SK-N-SH (cell line): ENCODE data around the gene DLG1. TPM values are rescaled to one million over a fixed set of nuclear protein-coding genes. Genes with fewer than 3 reads are reported as not detected.

Experiments
- CTCF ChIA-PET: fragments of 300-600, 350-600 bp; formaldehyde crosslinking; extraction: SDS; loops from one replicate; lab custom pipeline; 2021; lab: Yijun Ruan, JAX
- POLR2A ChIA-PET: fragments of 350-600 bp; sonication (Branson Sonifier 250); formaldehyde crosslinking; extraction: SDS; loops from one replicate; lab custom pipeline; 2020; ENCODE audit warnings: antibody characterized with exemption, inconsistent platforms; lab: Yijun Ruan, JAX
- DNase-seq: peaks from one replicate; pipeline ENCODE4 v3.0.0; 2012
- H2AFZ ChIP-seq: fragments of 200-600 bp; sonication (generic); 2 replicates; pipeline ENCODE4 v1.8.1; 2016; ENCODE audit warnings: antibody characterized with exemption, mild to moderate bottlenecking, low read depth
- H3F3A ChIP-seq: fragments of 200-600 bp; sonication (generic); replicated peaks from 2 replicates; pipeline ENCODE3; 2016; ENCODE audit warnings: antibody characterized with exemption, mild to moderate bottlenecking; ENCODE audit not compliant: insufficient read depth
- H3K27ac ChIP-seq, 2 experiments: fragments of 200-500 bp in 1 of 2; fragments of 200-600 bp in 1 of 2; sonication (Bioruptor generic) in 1 of 2; sonication (generic), shearing (Covaris generic) in 1 of 2; 2 replicates each; pipeline versions ENCODE4 v1.5.1 to v1.6.1; 2014 to 2016; ENCODE audit warnings: low read depth in 2 of 2, inconsistent platforms in 1 of 2, low read length in 1 of 2, mild to moderate bottlenecking in 1 of 2, mixed read lengths in 1 of 2
- H3K27me3 ChIP-seq: fragments of 200-600 bp; sonication (generic), shearing (Covaris generic); 2 replicates; pipeline ENCODE4 v1.6.1; 2016; ENCODE audit warnings: mixed run types; ENCODE audit not compliant: insufficient read depth
- H3K36me3 ChIP-seq, 2 experiments: fragments of 200-500 bp in 1 of 2; fragments of 200-600 bp in 1 of 2; sonication (Bioruptor generic) in 1 of 2; sonication (generic) in 1 of 2; replicated peaks in 1 of 2; 2 replicates each; pipeline versions ENCODE3 to v1.5.1; 2014 to 2016; ENCODE audit warnings: low read length in 1 of 2, mild to moderate bottlenecking in 1 of 2; ENCODE audit not compliant: insufficient read depth in 2 of 2, control insufficient read depth in 1 of 2
- H3K4me1 ChIP-seq, 2 experiments: fragments of 200-500 bp in 1 of 2; fragments of 200-600 bp in 1 of 2; sonication (Bioruptor generic) in 1 of 2; sonication (generic), shearing (Covaris generic) in 1 of 2; 2 replicates each; pipeline versions ENCODE4 v1.5.1 to v1.6.1; 2014 to 2016; ENCODE audit warnings: low read depth in 1 of 2, low read length in 1 of 2, mixed run types in 1 of 2; ENCODE audit not compliant: insufficient read depth in 2 of 2, control insufficient read depth in 1 of 2
- H3K4me2 ChIP-seq: fragments of 200-600 bp; sonication (generic), shearing (Covaris generic); 2 replicates; pipeline ENCODE4 v1.6.1; 2017; ENCODE audit warnings: mixed run types
- H3K4me3 ChIP-seq, 2 experiments: fragments of 200-500 bp in 1 of 2; fragments of 200-600 bp in 1 of 2; sonication (Bioruptor generic) in 1 of 2; sonication (generic), shearing (Covaris generic) in 1 of 2; 2 replicates each; pipeline versions ENCODE4 v1.5.1 to v1.8.1; 2014 to 2016; ENCODE audit warnings: low read depth in 2 of 2, inconsistent platforms in 1 of 2, low read length in 1 of 2, mild to moderate bottlenecking in 1 of 2, mixed read lengths in 1 of 2, moderate library complexity in 1 of 2
- H3K79me2 ChIP-seq: fragments of 200-600 bp; sonication (generic); 2 replicates; pipeline ENCODE4 v1.8.1; 2017; ENCODE audit warnings: mild to moderate bottlenecking; ENCODE audit not compliant: insufficient read depth
- H3K9ac ChIP-seq: fragments of 200-600 bp; sonication (generic); 2 replicates; pipeline ENCODE4 v1.6.1; 2017; ENCODE audit warnings: mixed run types
- H3K9me2 ChIP-seq: fragments of 200-600 bp; sonication (generic); 2 replicates; pipeline ENCODE4 v1.6.1; 2017; ENCODE audit warnings: mixed run types
- H3K9me3 ChIP-seq: fragments of 200-600 bp; sonication (generic); 2 replicates; pipeline ENCODE4 v1.6.1; 2017; ENCODE audit warnings: mixed run types, mild to moderate bottlenecking, moderate library complexity
- H4K20me1 ChIP-seq: fragments of 200-600 bp; sonication (generic); 2 replicates; pipeline ENCODE4 v1.6.1; 2017; ENCODE audit warnings: mild to moderate bottlenecking, mixed run types; ENCODE audit not compliant: insufficient read depth
- CTCF ChIP-seq: fragments of 200-600 bp; sonication (generic); IDR thresholded peaks from 2 replicates; pipeline ENCODE4 v1.6.1; 2017; ENCODE audit warnings: antibody characterized with exemption, mild to moderate bottlenecking, moderate library complexity
- EZH2phosphoT487 ChIP-seq: fragments of 200-600 bp; sonication (generic); IDR thresholded peaks from 2 replicates; pipeline ENCODE4 v1.6.1; 2017; ENCODE audit warnings: low read depth, mixed run types, mild to moderate bottlenecking, antibody characterized with exemption, moderate library complexity, borderline replicate concordance
- FOXJ3 ChIP-seq: sonication (generic); formaldehyde crosslinking; IDR thresholded peaks from 2 replicates; pipeline ENCODE4 v1.5.1; 2020; ENCODE audit warnings: mild to moderate bottlenecking, missing genetic modification reagents
- GABPA ChIP-seq: IDR thresholded peaks from 2 replicates; pipeline ENCODE4 v1.4.0; 2012; ENCODE audit warnings: low read depth, mild to moderate bottlenecking
- MAX ChIP-seq: IDR thresholded peaks from 2 replicates; pipeline ENCODE4 v1.4.0; 2012; ENCODE audit warnings: low read depth
- NFIC ChIP-seq: IDR thresholded peaks from 2 replicates; pipeline ENCODE4 v1.4.0; 2012; ENCODE audit warnings: borderline replicate concordance
- PBX3 ChIP-seq: IDR thresholded peaks from 2 replicates; pipeline ENCODE4; 2012
- TCF12 ChIP-seq: IDR thresholded peaks from 2 replicates; pipeline ENCODE4 v1.4.0; 2012
- TEAD4 ChIP-seq: IDR thresholded peaks from 2 replicates; pipeline ENCODE4 v1.4.0; 2012; ENCODE audit warnings: mild to moderate bottlenecking, borderline replicate concordance; ENCODE audit not compliant: insufficient read depth
- USF2 ChIP-seq: fragments of 150-350 bp; IDR thresholded peaks from 2 replicates; pipeline ENCODE4 v1.6.1; 2017; ENCODE audit warnings: antibody characterized with exemption, low read length, low read depth, borderline replicate concordance
- WGBS: methylation state at CpG from one replicate; pipeline ENCODE4 v1.1.6; 2017; ENCODE audit warnings: low lambda C conversion rate; 5-methylcytosine and 5-hydroxymethylcytosine counted together
- polyA plus RNA-seq, 3 experiments: library from polyadenylated mRNA; depleted of rRNA; stranded (reverse); fragments of >200 nt; gene quantifications; 2 replicates each; pipeline ENCODE4 v1.2.3, GENCODE V29; 2012

Gene DLG1
- polyA plus RNA-seq, 1 of the 3 experiments (the other 2 are of a cell fraction), result 16.5 TPM

GRCh38 chr3:197203714-197204146, 94.7 kb downstream of the DLG1 start (continued):
- TF ChIP-seq PBX3, result no peak
- TF ChIP-seq USF2, result no peak
- TF ChIP-seq EZH2phosphoT487, result no peak
- TF ChIP-seq CTCF, result no peak
- no peak for TF ChIP-seq TCF12
- TF ChIP-seq GABPA, result no peak
- TF ChIP-seq FOXJ3 (CRISPR knock-in tag), result no peak
- TF ChIP-seq, all 33 proteins: peak for 0

GRCh38 chr3:197202694-197203093, 95.7 kb downstream of the DLG1 start:
- WGBS, result 100% methylated on average over 2 of the region's 2 CpGs
- Histone ChIP-seq H2AFZ (no peak overlapping the region), H3K9me3 (no peaks in the 10 kb centered on the region), H3K4me2 (no peak overlapping the region), H3K27me3 (no peaks in the 10 kb centered on the region), H4K20me1 (peaks cover 59% of the 10 kb centered on the region), H3K9ac (no peak overlapping the region), H3K79me2 (peaks cover 100% of the 10 kb centered on the region), H3K4me3 (no peak overlapping the region), H3K4me1 (peaks cover 8 to 16% of the 10 kb centered on the region in 2 experiments; a peak in 3 of 4 replicates), H3K27ac (no peak overlapping the region), H3F3A (peaks cover 8% of the 10 kb centered on the region), H3K36me3 (peaks cover 0 to 6% of the 10 kb centered on the region in 2 experiments), H3K9me2 (no peaks in the 10 kb centered on the region)
- no peak for DNase-seq
- TF ChIP-seq MAX (no peak), NFIC (no peak), TEAD4 (no peak), USF2 (no peak)
- ChIA-PET POLR2A (no interaction called here), CTCF (interaction anchor here (0.7 to 1.7 kb wide), 2 partner anchors 26 to 233 kb away, joined by 3 to 4 read pairs; no protein-coding TSS in a partner anchor)
